ENCODE results near the gene FAM149A. TPM values are rescaled to one million over a fixed set of nuclear protein-coding genes. Genes with fewer than 3 reads are reported as not detected.

The FAM149A gene
- 0.13 and 0.96 TPM in 2 replicates for polyA plus RNA-seq (2014; cell fraction: cytosol; rRNA removed)
- polyA plus RNA-seq (2014; cell fraction: nucleus; rRNA removed): 0.40 and 1.1 TPM in 2 replicates

- no peak for DNase-seq (ENCODE audit: low spot score)
These were observed at the start of gene FAM149A for GRCh38 chr4:186104114-186104889. FAM149A (plus strand) TSS chr4:186104704.

GRCh38 chr4:186058253-186058979, 46.1 kb upstream of the FAM149A start:
- DNase-seq (ENCODE audit: low spot score): no peak

- DNase-seq (ENCODE audit: low spot score): no peak
These were observed 45.6 kb upstream of the FAM149A start for GRCh38 chr4:186058980-186059316.

GRCh38 chr4:186061921-186062320, 42.6 kb upstream of the FAM149A start:
- no peak for DNase-seq (ENCODE audit: low spot score)

GRCh38 chr4:186067757-186068385, 36.6 kb upstream of the FAM149A start:
- peak; percentile 48 for DNase-seq (ENCODE audit: low spot score)

- DNase-seq (ENCODE audit: low spot score): no peak
These were observed 35.7 kb upstream of the FAM149A start, which contains the start of gene TLR3 for GRCh38 chr4:186068581-186069348. TLR3 (plus strand) TSS chr4:186069156; CDS start chr4:186076620, 7,464 bp downstream.

GRCh38 chr4:186069729-186070128, 34.8 kb upstream of the FAM149A start:
- no peak for DNase-seq (ENCODE audit: low spot score)

GRCh38 chr4:186072516-186072915, 32.0 kb upstream of the FAM149A start:
- no peak for DNase-seq (ENCODE audit: low spot score)

- DNase-seq (ENCODE audit: low spot score): no peak
These were observed 30.3 kb upstream of the FAM149A start for GRCh38 chr4:186074189-186074588.

GRCh38 chr4:186078981-186079638, 25.4 kb upstream of the FAM149A start:
- no peak for DNase-seq (ENCODE audit: low spot score)

GRCh38 chr4:186079694-186080093, 24.8 kb upstream of the FAM149A start:
- DNase-seq (ENCODE audit: low spot score): no peak

GRCh38 chr4:186081202-186081807, 23.2 kb upstream of the FAM149A start:
- no peak for DNase-seq (ENCODE audit: low spot score)

GRCh38 chr4:186082221-186082620, 22.3 kb upstream of the FAM149A start:
- no peak for DNase-seq (ENCODE audit: low spot score)

- no peak for DNase-seq (ENCODE audit: low spot score)
These were observed 16.0 kb upstream of the FAM149A start for GRCh38 chr4:186088523-186088922.

- no peak for DNase-seq (ENCODE audit: low spot score)
These were observed 12.2 kb upstream of the FAM149A start for GRCh38 chr4:186092296-186092695.

- DNase-seq (ENCODE audit: low spot score): no peak
These were observed 9.1 kb upstream of the FAM149A start for GRCh38 chr4:186095406-186095805.

- DNase-seq (ENCODE audit: low spot score): peak; percentile 46
These were observed 7.8 kb upstream of the FAM149A start for GRCh38 chr4:186096681-186097165.

- DNase-seq (ENCODE audit: low spot score): no peak
These were observed 7.1 kb upstream of the FAM149A start for GRCh38 chr4:186097386-186097785.

GRCh38 chr4:186102931-186103330, 1.6 kb upstream of the FAM149A start:
- DNase-seq (ENCODE audit: low spot score): no peak

GRCh38 chr4:186104890-186105646, 564 bp downstream of the FAM149A start:
- DNase-seq (ENCODE audit: low spot score): no peak
